Lower leg skin (tissue), 4 donors: Measurements from ENCODE around the gene TMPRSS11D. TPM values are rescaled to one million over a fixed set of nuclear protein-coding genes. Genes with fewer than 3 reads are reported as not detected.

Experiments
- DNase-seq, 2 donors: peaks; one replicate each; pipeline ENCODE4 v3.0.0-alpha.2; 2019; ENCODE audit warnings: low spot score in 2 of 2
- H3K4me3 ChIP-seq: fragments of 200-600 bp; sonication (generic); 2 replicates; pipeline ENCODE4 v1.5.1; 2017; ENCODE audit warnings: mild to moderate bottlenecking, low read depth; ENCODE audit not compliant: poor library complexity, severe bottlenecking
- POLR2A ChIP-seq, 2 donors: fragments of 450-650 bp; IDR thresholded peaks; one replicate each; pipeline ENCODE4 v1.6.1; 2016 to 2017; ENCODE audit warnings: antibody characterized with exemption in 2 of 2, mild to moderate bottlenecking in 1 of 2, moderate library complexity in 1 of 2
- WGBS, 2 donors: methylation state at CpG; one replicate each; pipeline ENCODE4 v1.1.5; 2018; 5-methylcytosine and 5-hydroxymethylcytosine counted together
- intact Hi-C: fragments of 100-400 bp; cut with DNase I; formaldehyde crosslinking; loops from one replicate; pipeline ENCODE4 v1.15.0; 2023; ENCODE audit warnings: low total_unique reads
- total RNA-seq, 4 donors: library from RNA; depleted of rRNA; stranded (reverse); fragments of >200 nt; gene quantifications; one replicate each; pipeline ENCODE4 v1.1.0, GENCODE V29; 2016
- TF ChIP-seq, protein P1 (sequence below), 3 donors: fragments of 450-650 bp; IDR thresholded peaks; one replicate each; pipeline ENCODE4 v1.5.1; 2016; ENCODE audit warnings: antibody characterized with exemption in 3 of 3, mild to moderate bottlenecking in 3 of 3, moderate library complexity in 2 of 3

Gene TMPRSS11D
- total RNA-seq, 4 donors from 2014 or later: 0.13 to 0.30 TPM; not detected in 2

DNA sequence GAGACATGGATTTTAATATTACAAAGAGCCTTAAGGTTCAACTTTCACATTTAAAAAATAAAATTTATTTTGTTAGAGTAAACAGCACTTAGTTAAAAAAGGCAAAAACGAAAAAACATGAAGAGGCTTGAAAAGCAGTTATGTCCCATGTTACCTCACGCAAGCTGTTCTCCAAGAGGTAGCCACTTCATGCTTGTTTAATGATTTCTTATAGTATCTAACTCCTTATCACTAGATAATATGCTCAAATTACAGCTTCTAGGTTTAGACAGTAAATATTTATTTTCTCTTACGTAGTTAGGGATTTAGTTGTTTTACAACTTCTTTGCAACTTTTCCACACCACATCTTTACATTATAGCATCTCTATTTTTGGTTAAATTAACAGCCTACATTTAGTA lies 27.8 kb upstream of the TMPRSS11D start:
- no peak overlapping the region for H3K4me3 ChIP-seq
- intact Hi-C loops: no loop called here
- 82 to 86% methylated on average over 3 of the region's 3 CpGs for WGBS, 2 donors
- no peak for TF ChIP-seq POLR2A (IDR thresholded peaks at IDR 0.05)
- TF ChIP-seq, protein P1, sequence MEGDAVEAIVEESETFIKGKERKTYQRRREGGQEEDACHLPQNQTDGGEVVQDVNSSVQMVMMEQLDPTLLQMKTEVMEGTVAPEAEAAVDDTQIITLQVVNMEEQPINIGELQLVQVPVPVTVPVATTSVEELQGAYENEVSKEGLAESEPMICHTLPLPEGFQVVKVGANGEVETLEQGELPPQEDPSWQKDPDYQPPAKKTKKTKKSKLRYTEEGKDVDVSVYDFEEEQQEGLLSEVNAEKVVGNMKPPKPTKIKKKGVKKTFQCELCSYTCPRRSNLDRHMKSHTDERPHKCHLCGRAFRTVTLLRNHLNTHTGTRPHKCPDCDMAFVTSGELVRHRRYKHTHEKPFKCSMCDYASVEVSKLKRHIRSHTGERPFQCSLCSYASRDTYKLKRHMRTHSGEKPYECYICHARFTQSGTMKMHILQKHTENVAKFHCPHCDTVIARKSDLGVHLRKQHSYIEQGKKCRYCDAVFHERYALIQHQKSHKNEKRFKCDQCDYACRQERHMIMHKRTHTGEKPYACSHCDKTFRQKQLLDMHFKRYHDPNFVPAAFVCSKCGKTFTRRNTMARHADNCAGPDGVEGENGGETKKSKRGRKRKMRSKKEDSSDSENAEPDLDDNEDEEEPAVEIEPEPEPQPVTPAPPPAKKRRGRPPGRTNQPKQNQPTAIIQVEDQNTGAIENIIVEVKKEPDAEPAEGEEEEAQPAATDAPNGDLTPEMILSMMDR (IDR thresholded peaks at IDR 0.05): no peak
- no peak for DNase-seq

DNA sequence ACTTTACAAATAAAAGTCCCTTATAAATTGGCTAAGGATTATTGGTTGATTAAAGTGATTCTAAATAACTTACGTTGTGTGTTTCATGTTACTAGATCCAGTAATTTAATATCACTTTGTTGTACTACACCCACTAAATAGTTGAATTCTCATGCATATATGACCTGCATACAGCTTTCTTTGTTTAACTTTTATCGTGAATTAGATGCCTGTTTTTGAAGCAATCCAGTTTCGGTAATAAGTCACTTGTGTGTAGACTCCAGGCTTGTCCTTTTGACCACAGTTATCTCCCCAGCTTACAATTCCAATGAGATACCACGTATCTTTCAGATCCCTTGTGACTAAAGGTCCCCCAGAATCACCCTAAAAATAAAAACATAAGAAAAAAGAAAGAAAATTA lies 27.3 kb upstream of the TMPRSS11D start:
- intact Hi-C loops: no loop called here
- 50 to 75% methylated on average over 4 of the region's 4 CpGs for WGBS, 2 donors
- TF ChIP-seq, protein P1 (IDR thresholded peaks at IDR 0.05): no peak
- TF ChIP-seq POLR2A (IDR thresholded peaks at IDR 0.05): no peak
- DNase-seq: no peak
- H3K4me3 ChIP-seq: no peak overlapping the region

DNA sequence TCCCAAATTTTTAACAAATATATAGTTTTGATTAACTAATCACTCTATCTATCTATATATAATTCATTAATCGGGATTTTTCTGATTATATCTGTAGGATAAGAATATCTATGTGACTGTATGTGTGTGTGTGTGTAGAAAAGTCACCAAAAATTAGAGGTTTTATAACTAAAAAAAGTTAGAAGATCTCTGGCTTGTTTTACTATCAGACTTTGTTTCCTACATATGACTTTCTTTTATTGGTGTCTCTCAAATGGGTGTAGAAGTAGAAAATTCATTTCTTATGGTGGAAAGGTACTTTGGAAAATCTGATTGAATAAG lies 26.7 kb upstream of the TMPRSS11D start:
- TF ChIP-seq, protein P1 (IDR thresholded peaks at IDR 0.05): no peak
- no peak for TF ChIP-seq POLR2A (IDR thresholded peaks at IDR 0.05)
- H3K4me3 ChIP-seq: no peak overlapping the region
- WGBS, 2 donors: 16 to 17% methylated on average over 1 of the region's 1 CpG
- no peak for DNase-seq
- intact Hi-C loops: no loop called here

DNA sequence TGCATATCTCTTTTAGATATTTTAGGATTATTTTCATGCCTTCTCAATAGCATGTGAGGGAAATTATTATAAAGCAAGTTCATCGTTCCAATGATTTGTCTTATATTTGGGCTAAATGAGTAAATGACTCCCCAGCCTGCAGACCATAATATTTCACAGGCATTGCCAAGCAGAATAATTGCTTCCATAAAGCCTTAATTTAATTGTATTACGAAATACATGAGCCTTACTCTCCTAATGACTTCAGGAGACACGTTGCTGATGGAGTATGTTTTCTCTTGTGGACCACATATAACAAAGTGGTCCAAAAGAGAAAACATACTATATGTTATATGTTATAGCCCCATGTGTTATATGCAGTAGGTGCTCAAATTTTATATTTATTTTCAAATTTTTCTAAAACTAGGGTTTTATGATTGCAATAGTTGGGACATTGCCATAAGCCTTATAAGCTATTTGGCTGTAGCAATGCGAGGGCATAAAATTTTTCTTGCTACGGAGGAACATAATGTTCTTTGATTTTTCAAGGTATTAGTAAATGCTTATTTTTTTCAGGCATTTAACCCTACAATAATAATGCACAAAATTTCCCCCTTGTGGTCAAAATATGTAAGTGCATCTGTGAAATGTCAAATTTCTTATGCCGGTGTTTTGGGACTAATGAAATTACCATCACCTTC lies 26.2 kb upstream of the TMPRSS11D start:
- TF ChIP-seq, protein P1 (IDR thresholded peaks at IDR 0.05): no peak
- TF ChIP-seq POLR2A (IDR thresholded peaks at IDR 0.05): no peak
- no peak for DNase-seq
- no peak overlapping the region for H3K4me3 ChIP-seq
- intact Hi-C loops: no loop called here
- WGBS, 2 donors: 21 to 30% methylated on average over 6 of the region's 6 CpGs

DNA sequence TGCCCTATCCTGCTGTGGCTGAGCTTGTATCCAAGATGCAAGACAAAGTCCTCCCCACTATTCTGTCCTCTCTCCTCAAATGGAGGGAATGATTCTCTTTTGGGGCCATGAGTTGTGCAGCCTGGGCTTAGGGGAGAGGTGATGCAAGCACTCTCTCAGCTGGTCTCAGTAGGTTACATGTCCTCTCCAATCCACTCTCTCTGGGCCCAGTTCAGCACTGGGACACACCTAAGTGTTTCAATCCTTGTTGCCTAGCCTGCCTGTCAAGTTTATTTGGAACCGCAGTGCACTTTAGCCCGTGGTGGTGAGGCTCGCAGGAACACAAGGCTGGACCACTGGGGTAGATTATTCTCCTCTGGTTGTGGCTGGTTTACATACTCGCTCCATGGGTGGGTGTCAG lies 23.8 kb upstream of the TMPRSS11D start:
- WGBS, 2 donors: 76 to 86% methylated on average over 4 of the region's 4 CpGs

More for the DNA sequence above, 23.8 kb upstream of the TMPRSS11D start:
- TF ChIP-seq, protein P1 (IDR thresholded peaks at IDR 0.05): no peak
- TF ChIP-seq POLR2A (IDR thresholded peaks at IDR 0.05): no peak
- no peak for DNase-seq
- no peak overlapping the region for H3K4me3 ChIP-seq
- intact Hi-C loops: no loop called here
